Neural cell (in vitro differentiated cells): Measurements from ENCODE around the gene DNAJC3.

ENCODE experiments used
- CTCF ChIP-seq: fragments of 450-650 bp; IDR thresholded peaks from 2 replicates; pipeline ENCODE4 v1.5.1; 2014; ENCODE audit warnings: antibody characterized with exemption, mild to moderate bottlenecking, moderate library complexity; ENCODE audit not compliant: poor library complexity, severe bottlenecking
- EP300 ChIP-seq: fragments of 450-650 bp; conservative IDR thresholded peaks from 2 replicates; pipeline ENCODE4 v1.6.1; 2014; ENCODE audit warnings: antibody characterized with exemption, mild to moderate bottlenecking, moderate library complexity; ENCODE audit not compliant: poor library complexity, severe bottlenecking
- EZH2 ChIP-seq: fragments of 200-600, 300-800 bp; shearing (Covaris generic), sonication (generic); IDR thresholded peaks from 2 replicates; pipeline ENCODE4 v1.6.1; 2014; ENCODE audit warnings: antibody characterized with exemption, low read length, borderline replicate concordance, mild to moderate bottlenecking; ENCODE audit not compliant: insufficient read depth, poor library complexity, severe bottlenecking
- MXI1 ChIP-seq: fragments of 450-650 bp; conservative IDR thresholded peaks from 2 replicates; pipeline ENCODE4 v1.6.1; 2014; ENCODE audit warnings: antibody characterized with exemption, mild to moderate bottlenecking; ENCODE audit not compliant: poor library complexity, severe bottlenecking
- POLR2AphosphoS5 ChIP-seq: IDR thresholded peaks from 2 replicates; pipeline ENCODE4 v1.6.1; 2012
- RAD21 ChIP-seq: fragments of 450-650 bp; conservative IDR thresholded peaks from 2 replicates; pipeline ENCODE4 v1.6.1; 2014; ENCODE audit warnings: antibody characterized with exemption, mild to moderate bottlenecking, moderate library complexity
- TF ChIP-seq, protein P1 (sequence below): IDR thresholded peaks from 2 replicates; pipeline ENCODE4 v1.6.1; 2012; ENCODE audit warnings: borderline replicate concordance

DNA sequence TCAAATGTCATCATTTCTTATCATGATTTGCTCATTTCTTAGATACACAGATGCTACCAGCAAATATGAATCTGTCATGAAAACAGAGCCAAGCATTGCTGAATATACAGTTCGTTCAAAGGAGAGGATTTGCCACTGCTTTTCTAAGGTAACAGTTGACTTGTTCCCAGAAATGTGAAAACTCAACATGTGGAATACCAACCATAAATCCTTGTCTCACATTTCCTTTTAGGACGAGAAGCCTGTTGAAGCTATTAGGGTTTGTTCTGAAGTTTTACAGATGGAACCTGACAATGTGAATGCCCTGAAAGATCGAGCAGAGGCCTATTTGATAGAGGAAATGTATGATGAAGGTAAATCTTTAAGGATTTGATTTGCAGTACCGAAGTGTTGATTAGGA is 86.7 kb downstream of the DNAJC3 start:
- TF ChIP-seq MXI1: no peak
- no peak for TF ChIP-seq RAD21
- TF ChIP-seq EP300: no peak
- TF ChIP-seq, protein P1, sequence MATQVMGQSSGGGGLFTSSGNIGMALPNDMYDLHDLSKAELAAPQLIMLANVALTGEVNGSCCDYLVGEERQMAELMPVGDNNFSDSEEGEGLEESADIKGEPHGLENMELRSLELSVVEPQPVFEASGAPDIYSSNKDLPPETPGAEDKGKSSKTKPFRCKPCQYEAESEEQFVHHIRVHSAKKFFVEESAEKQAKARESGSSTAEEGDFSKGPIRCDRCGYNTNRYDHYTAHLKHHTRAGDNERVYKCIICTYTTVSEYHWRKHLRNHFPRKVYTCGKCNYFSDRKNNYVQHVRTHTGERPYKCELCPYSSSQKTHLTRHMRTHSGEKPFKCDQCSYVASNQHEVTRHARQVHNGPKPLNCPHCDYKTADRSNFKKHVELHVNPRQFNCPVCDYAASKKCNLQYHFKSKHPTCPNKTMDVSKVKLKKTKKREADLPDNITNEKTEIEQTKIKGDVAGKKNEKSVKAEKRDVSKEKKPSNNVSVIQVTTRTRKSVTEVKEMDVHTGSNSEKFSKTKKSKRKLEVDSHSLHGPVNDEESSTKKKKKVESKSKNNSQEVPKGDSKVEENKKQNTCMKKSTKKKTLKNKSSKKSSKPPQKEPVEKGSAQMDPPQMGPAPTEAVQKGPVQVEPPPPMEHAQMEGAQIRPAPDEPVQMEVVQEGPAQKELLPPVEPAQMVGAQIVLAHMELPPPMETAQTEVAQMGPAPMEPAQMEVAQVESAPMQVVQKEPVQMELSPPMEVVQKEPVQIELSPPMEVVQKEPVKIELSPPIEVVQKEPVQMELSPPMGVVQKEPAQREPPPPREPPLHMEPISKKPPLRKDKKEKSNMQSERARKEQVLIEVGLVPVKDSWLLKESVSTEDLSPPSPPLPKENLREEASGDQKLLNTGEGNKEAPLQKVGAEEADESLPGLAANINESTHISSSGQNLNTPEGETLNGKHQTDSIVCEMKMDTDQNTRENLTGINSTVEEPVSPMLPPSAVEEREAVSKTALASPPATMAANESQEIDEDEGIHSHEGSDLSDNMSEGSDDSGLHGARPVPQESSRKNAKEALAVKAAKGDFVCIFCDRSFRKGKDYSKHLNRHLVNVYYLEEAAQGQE: no peak
- no peak for TF ChIP-seq CTCF
- TF ChIP-seq POLR2AphosphoS5: no peak
- TF ChIP-seq EZH2: no peak
